Ishikawa (cell line): ENCODE data around the gene ZCCHC24.

ENCODE experiments used
- CEBPB ChIP-seq: IDR thresholded peaks from 2 replicates; pipeline ENCODE4 v1.6.1; 2012
- CREB1 ChIP-seq: IDR thresholded peaks from 2 replicates; pipeline ENCODE4 v1.6.1; 2012; ENCODE audit warnings: low read depth
- EGR1 ChIP-seq: IDR thresholded peaks from 2 replicates; pipeline ENCODE4 v1.6.1; 2012
- EP300 ChIP-seq: IDR thresholded peaks from 2 replicates; pipeline ENCODE4 v1.6.1; 2012; ENCODE audit warnings: borderline replicate concordance
- FOXM1 ChIP-seq: IDR thresholded peaks from 2 replicates; pipeline ENCODE4 v1.6.1; 2012; ENCODE audit warnings: low read depth, borderline replicate concordance
- MAX ChIP-seq: IDR thresholded peaks from 2 replicates; pipeline ENCODE4 v1.6.1; 2012
- NFIC ChIP-seq: IDR thresholded peaks from 2 replicates; pipeline ENCODE4 v1.6.1; 2012
- RAD21 ChIP-seq: IDR thresholded peaks from 2 replicates; pipeline ENCODE4 v1.6.1; 2012; ENCODE audit warnings: low read depth
- REST ChIP-seq: IDR thresholded peaks from 2 replicates; pipeline ENCODE4 v1.6.1; 2012; ENCODE audit warnings: low read depth, mild to moderate bottlenecking
- TAF1 ChIP-seq: IDR thresholded peaks from 2 replicates; pipeline ENCODE4 v1.6.1; 2012; ENCODE audit warnings: low read depth, mild to moderate bottlenecking
- TCF12 ChIP-seq: IDR thresholded peaks from 2 replicates; pipeline ENCODE4 v1.6.1; 2012; ENCODE audit warnings: low read depth
- TEAD4 ChIP-seq: IDR thresholded peaks from 2 replicates; pipeline ENCODE4 v1.6.1; 2012
- USF1 ChIP-seq: IDR thresholded peaks from 2 replicates; pipeline ENCODE4 v1.6.1; 2012
- YY1 ChIP-seq: IDR thresholded peaks from 2 replicates; pipeline ENCODE4 v1.6.1; 2012; ENCODE audit warnings: low read depth
- ZBTB7A ChIP-seq: IDR thresholded peaks from 2 replicates; pipeline ENCODE4 v1.6.1; 2012; ENCODE audit warnings: low read depth

ZCCHC24 gene

GRCh38 chr10:79398642-79399041, 46.8 kb downstream of the ZCCHC24 start:
- TF ChIP-seq ZBTB7A (no peak), EP300 (no peak), CEBPB (no peak), TAF1 (no peak), NFIC (no peak), RAD21 (no peak), TEAD4 (no peak)

GRCh38 chr10:79397575-79398303, 47.7 kb downstream of the ZCCHC24 start:
- TF ChIP-seq EGR1 (no peak), FOXM1 (no peak), CREB1 (no peak), RAD21 (no peak), MAX (no peak), NFIC (no peak)

DNA sequence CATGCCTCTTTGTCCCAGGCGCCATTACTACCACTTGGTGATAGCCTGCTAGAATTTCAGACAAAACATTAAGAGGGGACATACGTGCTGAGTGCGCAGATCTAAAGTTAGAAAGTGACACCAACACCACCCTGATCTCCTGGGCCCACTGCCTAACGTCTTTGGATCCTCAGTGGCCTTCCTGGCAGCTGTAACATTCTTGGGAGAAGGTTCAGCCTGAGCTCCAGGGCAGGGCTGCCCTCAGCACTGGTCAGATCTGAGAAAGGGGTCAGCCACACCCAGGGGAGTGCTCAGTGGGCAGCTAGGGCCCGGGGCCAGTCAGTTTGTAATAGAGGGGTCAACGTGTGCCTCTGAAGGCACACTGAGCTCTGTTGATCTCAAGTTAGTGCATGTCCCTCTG, 48.4 kb downstream of the ZCCHC24 start:
- TF ChIP-seq NFIC (no peak), EGR1 (no peak), TAF1 (no peak), CEBPB (no peak), TEAD4 (no peak), USF1 (no peak), REST (no peak), ZBTB7A (no peak), CREB1 (no peak), MAX (no peak), EP300 (no peak), FOXM1 (no peak), TCF12 (no peak), RAD21 (no peak), YY1 (no peak)

DNA sequence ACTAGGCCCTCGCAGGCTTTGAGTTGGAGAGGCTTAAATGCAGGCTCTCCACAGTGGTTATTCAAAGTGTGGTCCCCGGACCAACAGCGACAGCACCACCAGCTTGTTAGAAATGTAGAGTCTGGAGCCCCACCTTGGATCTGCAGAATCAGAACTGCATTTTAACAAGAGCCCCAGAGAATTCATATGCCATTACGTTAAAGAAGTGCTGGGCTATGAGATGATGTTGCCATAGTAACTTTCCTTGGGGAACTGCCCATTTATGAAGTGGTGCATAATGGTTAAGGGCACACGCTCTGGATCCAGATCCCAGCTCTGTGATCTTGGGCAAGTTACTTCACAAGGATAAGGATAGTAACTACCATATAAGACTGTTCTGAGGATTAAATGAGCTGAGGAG, 48.9 kb downstream of the ZCCHC24 start:
- TF ChIP-seq EP300 (no peak), MAX (no peak), CEBPB (no peak), YY1 (no peak), EGR1 (no peak), FOXM1 (no peak), RAD21 (no peak), TEAD4 (no peak), NFIC (no peak), REST (no peak), TAF1 (no peak), ZBTB7A (no peak), TCF12 (no peak), USF1 (no peak), CREB1 (no peak)

DNA sequence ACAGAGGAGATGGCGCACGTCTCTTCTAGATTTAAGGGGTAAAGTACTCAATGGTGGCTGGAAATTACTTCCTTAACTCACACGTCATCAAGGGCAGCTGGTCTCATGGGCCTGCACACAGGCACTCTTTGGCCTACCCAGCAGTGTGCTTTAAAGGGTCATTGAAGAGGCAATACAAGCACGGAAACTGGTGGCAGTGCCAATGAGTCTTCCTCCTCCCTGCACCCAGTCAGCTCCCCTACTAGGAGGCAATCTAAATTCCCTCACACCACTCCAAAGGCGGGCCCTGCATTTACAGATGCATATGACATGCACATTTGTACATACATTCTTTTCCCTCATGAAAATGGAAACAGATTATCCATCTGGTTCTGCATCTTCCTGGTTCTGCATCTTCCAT, 50.8 kb downstream of the ZCCHC24 start:
- TF ChIP-seq FOXM1: no peak
- no peak for TF ChIP-seq USF1
- no peak for TF ChIP-seq YY1
- TF ChIP-seq TAF1: no peak
- TF ChIP-seq TCF12: no peak
- no peak for TF ChIP-seq ZBTB7A
- no peak for TF ChIP-seq RAD21
- no peak for TF ChIP-seq EGR1
- no peak for TF ChIP-seq CREB1
- TF ChIP-seq CEBPB: no peak
- no peak for TF ChIP-seq MAX
- TF ChIP-seq EP300: no peak
- no peak for TF ChIP-seq TEAD4
- no peak for TF ChIP-seq REST
- TF ChIP-seq NFIC: no peak
